SK-N-SH treated with all-trans-retinoic acid at 6 μM for 48 hours (cell line): ENCODE measurements around the gene PPP1R12A.

Experiments used
- ARNTL ChIP-seq: fragments of 450-650 bp; formaldehyde crosslinking; IDR thresholded peaks from 2 replicates; pipeline ENCODE4 v1.5.0; 2020; ENCODE audit warnings: low read depth, mild to moderate bottlenecking, moderate library complexity, borderline replicate concordance
- BACH2 ChIP-seq: fragments of 250-450 bp; sonication (Bioruptor Pico); IDR thresholded peaks from 2 replicates; pipeline ENCODE4 v1.9.0; 2021; ENCODE audit warnings: mild to moderate bottlenecking, borderline replicate concordance
- POU6F1 ChIP-seq: fragments of 250-450 bp; sonication (Bioruptor Pico); IDR thresholded peaks from 2 replicates; pipeline ENCODE4 v1.8.0; 2021; ENCODE audit warnings: low read depth, mild to moderate bottlenecking, moderate library complexity, borderline replicate concordance
- RARB ChIP-seq: fragments of 250-450 bp; sonication (Bioruptor Pico); IDR thresholded peaks from 2 replicates; pipeline ENCODE4 v1.8.0; 2021; ENCODE audit warnings: mild to moderate bottlenecking, moderate library complexity
- SNAI2 ChIP-seq: fragments of 250-450 bp; sonication (Bioruptor Pico); IDR thresholded peaks from 2 replicates; pipeline ENCODE4 v1.5.0; 2020; ENCODE audit warnings: mild to moderate bottlenecking, moderate library complexity
- TOX ChIP-seq: fragments of 250-450 bp; sonication (Bioruptor Pico); IDR thresholded peaks from 2 replicates; pipeline ENCODE4 v1.8.0; 2021; ENCODE audit warnings: mild to moderate bottlenecking, moderate library complexity, borderline replicate concordance
- ZC3H10 ChIP-seq: fragments of 250-450 bp; sonication (Bioruptor Pico); IDR thresholded peaks from 2 replicates; pipeline ENCODE4 v1.5.1; 2021; ENCODE audit warnings: mild to moderate bottlenecking, moderate library complexity
- ZFP3 ChIP-seq: fragments of 250-450 bp; sonication (Bioruptor Pico); IDR thresholded peaks from 2 replicates; pipeline ENCODE4 v1.5.0; 2020; ENCODE audit warnings: mild to moderate bottlenecking, moderate library complexity
- ZNF565 ChIP-seq: fragments of 450-650 bp; formaldehyde crosslinking; conservative IDR thresholded peaks from 2 replicates; pipeline ENCODE4 v1.5.0; 2020; ENCODE audit warnings: low read depth, mild to moderate bottlenecking, moderate library complexity
- ZNF8 ChIP-seq: fragments of 450-650 bp; formaldehyde crosslinking; IDR thresholded peaks from 2 replicates; pipeline ENCODE4 v1.5.0; 2020; ENCODE audit warnings: mild to moderate bottlenecking, moderate library complexity
- TF ChIP-seq, protein P1 (sequence below): fragments of 250-450 bp; sonication (Bioruptor Pico); IDR thresholded peaks from 2 replicates; pipeline ENCODE4 v1.5.1; 2021; ENCODE audit warnings: mild to moderate bottlenecking, moderate library complexity

- TF ChIP-seq SNAI2 (CRISPR knock-in tag), result no peak
- TF ChIP-seq BACH2 (CRISPR knock-in tag), result no peak
- no peak for TF ChIP-seq TOX (CRISPR knock-in tag)
- TF ChIP-seq ZC3H10 (CRISPR knock-in tag), result no peak
- TF ChIP-seq ZNF565 (CRISPR knock-in tag), result no peak
- no peak for TF ChIP-seq POU6F1 (CRISPR knock-in tag)
- TF ChIP-seq, protein P1, sequence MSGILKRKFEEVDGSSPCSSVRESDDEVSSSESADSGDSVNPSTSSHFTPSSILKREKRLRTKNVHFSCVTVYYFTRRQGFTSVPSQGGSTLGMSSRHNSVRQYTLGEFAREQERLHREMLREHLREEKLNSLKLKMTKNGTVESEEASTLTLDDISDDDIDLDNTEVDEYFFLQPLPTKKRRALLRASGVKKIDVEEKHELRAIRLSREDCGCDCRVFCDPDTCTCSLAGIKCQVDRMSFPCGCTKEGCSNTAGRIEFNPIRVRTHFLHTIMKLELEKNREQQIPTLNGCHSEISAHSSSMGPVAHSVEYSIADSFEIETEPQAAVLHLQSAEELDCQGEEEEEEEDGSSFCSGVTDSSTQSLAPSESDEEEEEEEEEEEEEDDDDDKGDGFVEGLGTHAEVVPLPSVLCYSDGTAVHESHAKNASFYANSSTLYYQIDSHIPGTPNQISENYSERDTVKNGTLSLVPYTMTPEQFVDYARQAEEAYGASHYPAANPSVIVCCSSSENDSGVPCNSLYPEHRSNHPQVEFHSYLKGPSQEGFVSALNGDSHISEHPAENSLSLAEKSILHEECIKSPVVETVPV (CRISPR knock-in tag), result no peak
- no peak for TF ChIP-seq ARNTL (CRISPR knock-in tag)
- TF ChIP-seq RARB (CRISPR knock-in tag), result no peak
- no peak for TF ChIP-seq ZNF8 (CRISPR knock-in tag)
- TF ChIP-seq ZFP3 (CRISPR knock-in tag), result no peak
Observed at GRCh38 chr12:79887890-79888289, 47.0 kb downstream of the PPP1R12A start.
